ENCODE measurements around the gene TNNT1.

- TF ChIP-seq POLR2A (IDR thresholded peaks at IDR 0.05; ENCODE audit: low read length), result no peak
- TF ChIP-seq GATA1 (IDR thresholded peaks at IDR 0.05; ENCODE audit: low read depth, low read length), result no peak
Observed at GRCh38 chr19:55116232-55116858, 32.7 kb downstream of the TNNT1 start.
